Psoas muscle (tissue), 8 donors: ENCODE data around the gene ZNF107. TPM values are rescaled to one million over a fixed set of nuclear protein-coding genes. Genes with fewer than 3 reads are reported as not detected.

ENCODE experiments used
- ATAC-seq, 4 donors: fragments of 200-7000 bp; cut with Tn5 transposase; one replicate each; pipeline ENCODE4 v1.9.1; 2020; ENCODE audit warnings: moderate library complexity in 3 of 4, mild to moderate bottlenecking in 2 of 4
- DNase-seq, 2 donors: peaks; one replicate each; pipeline ENCODE4 v3.0.0-alpha.2; 2020
- H3K27ac ChIP-seq: fragments of 200-600 bp; one replicate; pipeline ENCODE4 v1.8.0; 2022
- H3K27me3 ChIP-seq, 3 donors: fragments of 200-600 bp in 1 of 3; one replicate each; pipeline versions ENCODE4 v1.6.1 to v1.8.0; 2013 to 2022; ENCODE audit warnings: low read length in 2 of 3, mild to moderate bottlenecking in 2 of 3, moderate library complexity in 1 of 3; ENCODE audit not compliant: insufficient read depth in 3 of 3
- H3K36me3 ChIP-seq, 2 donors: fragments of 200-600 bp in 1 of 2; one replicate each; pipeline versions ENCODE4 v1.6.1 to v1.8.0; 2013 to 2022; ENCODE audit warnings: low read depth in 1 of 2, mild to moderate bottlenecking in 1 of 2, moderate library complexity in 1 of 2; ENCODE audit not compliant: insufficient read depth in 1 of 2
- H3K4me1 ChIP-seq: fragments of 200-600 bp; one replicate; pipeline ENCODE4 v1.8.0; 2022
- H3K4me3 ChIP-seq: fragments of 200-600 bp; one replicate; pipeline ENCODE4 v1.8.0; 2022; ENCODE audit warnings: mild to moderate bottlenecking
- H3K9me3 ChIP-seq: fragments of 200-600 bp; one replicate; pipeline ENCODE4 v1.8.0; 2022
- WGBS, 3 donors: extraction: QIAGEN DNeasy Blood & Tissue Kit; methylation state at CpG; one replicate each; pipeline versions ENCODE4 v1.1.6 to v1.1.7; 2013; 5-methylcytosine and 5-hydroxymethylcytosine counted together
- intact Hi-C, 2 donors: fragments of 100-400 bp; cut with DNase I; formaldehyde crosslinking; loops; one replicate each; pipeline versions ENCODE4 v1.11.0 to v1.14.2; 2022
- polyA plus RNA-seq, 3 donors: library from polyadenylated mRNA; stranded (reverse); fragments of 200-250 nt; gene quantifications; one replicate each; pipeline ENCODE4 v1.2.3, GENCODE V29; 2013
- total RNA-seq, 4 donors: library from RNA; stranded (reverse); fragmentation: NEBNext Ultra II Directional in 2 of 4; extraction: Animal tissue kit (Norgen Biotek cat#: 25700) in 2 of 4; gene quantifications; one replicate each; pipeline versions ENCODE4 v1.2.1 to v1.2.4, GENCODE V29; 2021 to 2023
- TF ChIP-seq, protein P1 (sequence below): fragments of 200-600 bp; IDR thresholded peaks from one replicate; pipeline ENCODE4 v1.8.0; 2022; ENCODE audit warnings: antibody characterized with exemption
- donor health status: healthy with polysubstance abuse.
- donor health status: DM: no; HTN: no; CAD: no; lungs with moderate emphysema.
- donor health status: Bipolar disorder and iron deficiency.
- donor health status: healthy.
- donor health status: DM: yes; HTN: yes; CAD: no.
- donor health status: DM: no; HTN: no; CAD: no.
- donor health status: DM: no; HTN: no; CAD: no.
- donor health status: DM: yes; HTN: yes; CAD: no.

ZNF107 gene
- total and polyA plus RNA-seq, 7 donors, result 0.38 to 1.4 (median 1.2) TPM

DNA sequence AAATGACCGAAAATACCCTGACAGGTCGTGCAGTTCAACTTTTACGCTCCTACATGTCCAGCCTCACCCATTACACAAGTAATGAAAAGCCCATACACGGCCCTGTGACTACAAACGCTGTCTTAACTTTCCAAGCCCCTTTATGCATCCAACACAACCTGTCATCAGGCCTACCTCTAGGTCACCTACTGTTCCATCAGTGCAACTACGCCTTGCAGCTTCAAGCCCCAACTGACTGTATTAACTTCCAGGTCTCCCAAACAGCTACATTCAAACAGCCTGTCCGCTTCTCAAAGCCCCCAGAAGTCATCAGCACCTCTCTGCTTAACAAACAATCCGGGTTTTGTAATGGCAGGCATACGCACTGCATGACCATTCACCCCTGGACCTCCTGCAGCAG lies 19.2 kb downstream of the ZNF107 start:
- H3K36me3 ChIP-seq, result peaks cover 0 to 18% of the 10 kb centered on the region in 2 donors

DNA sequence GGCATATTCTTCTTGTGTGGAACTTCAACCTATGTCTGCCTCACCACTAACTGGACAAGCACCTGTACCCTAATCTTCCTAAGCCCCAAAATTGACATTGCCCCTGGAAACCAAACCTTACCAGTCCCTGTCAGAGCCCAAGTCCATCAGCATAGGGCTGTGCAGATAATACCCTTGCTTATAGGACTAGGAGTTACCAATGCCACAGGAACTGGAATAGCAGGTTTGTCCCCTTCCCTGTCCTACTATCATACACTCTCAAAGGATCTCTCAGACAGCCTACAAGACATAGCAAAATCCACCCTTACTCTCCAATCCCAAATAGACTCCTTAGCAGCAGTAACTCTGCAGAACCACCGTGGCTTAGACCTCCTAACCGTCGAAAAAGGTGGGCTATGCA lies 19.8 kb downstream of the ZNF107 start:
- Histone ChIP-seq H3K9me3 (no peaks in the 10 kb centered on the region), H3K27ac (no peak overlapping the region), H3K36me3 (peaks cover 0 to 19% of the 10 kb centered on the region in 2 donors), H3K4me1 (no peaks in the 10 kb centered on the region), H3K4me3 (no peak overlapping the region), H3K27me3 (no peaks in the 10 kb centered on the region)
- ATAC-seq, result no peak
- WGBS, 3 donors, result 78 to 97% (median 86%) methylated on average over 3 of the region's 3 CpGs
- no peak for DNase-seq
- intact Hi-C loops, result no loop called here
- TF ChIP-seq, protein P1, sequence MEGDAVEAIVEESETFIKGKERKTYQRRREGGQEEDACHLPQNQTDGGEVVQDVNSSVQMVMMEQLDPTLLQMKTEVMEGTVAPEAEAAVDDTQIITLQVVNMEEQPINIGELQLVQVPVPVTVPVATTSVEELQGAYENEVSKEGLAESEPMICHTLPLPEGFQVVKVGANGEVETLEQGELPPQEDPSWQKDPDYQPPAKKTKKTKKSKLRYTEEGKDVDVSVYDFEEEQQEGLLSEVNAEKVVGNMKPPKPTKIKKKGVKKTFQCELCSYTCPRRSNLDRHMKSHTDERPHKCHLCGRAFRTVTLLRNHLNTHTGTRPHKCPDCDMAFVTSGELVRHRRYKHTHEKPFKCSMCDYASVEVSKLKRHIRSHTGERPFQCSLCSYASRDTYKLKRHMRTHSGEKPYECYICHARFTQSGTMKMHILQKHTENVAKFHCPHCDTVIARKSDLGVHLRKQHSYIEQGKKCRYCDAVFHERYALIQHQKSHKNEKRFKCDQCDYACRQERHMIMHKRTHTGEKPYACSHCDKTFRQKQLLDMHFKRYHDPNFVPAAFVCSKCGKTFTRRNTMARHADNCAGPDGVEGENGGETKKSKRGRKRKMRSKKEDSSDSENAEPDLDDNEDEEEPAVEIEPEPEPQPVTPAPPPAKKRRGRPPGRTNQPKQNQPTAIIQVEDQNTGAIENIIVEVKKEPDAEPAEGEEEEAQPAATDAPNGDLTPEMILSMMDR, result no peak

More for the DNA sequence above, 19.2 kb downstream of the ZNF107 start:
- Histone ChIP-seq H3K27ac (no peak overlapping the region), H3K27me3 (no peaks in the 10 kb centered on the region), H3K9me3 (no peaks in the 10 kb centered on the region), H3K4me3 (no peak overlapping the region), H3K4me1 (no peaks in the 10 kb centered on the region)
- TF ChIP-seq, protein P1, result no peak
- 99% methylated on average over 9 of the region's 9 CpGs for whole genome bisulfite sequencing, 3 donors
- no peak for ATAC-seq
- DNase-seq, result no peak
- intact Hi-C loops, result no loop called here

DNA sequence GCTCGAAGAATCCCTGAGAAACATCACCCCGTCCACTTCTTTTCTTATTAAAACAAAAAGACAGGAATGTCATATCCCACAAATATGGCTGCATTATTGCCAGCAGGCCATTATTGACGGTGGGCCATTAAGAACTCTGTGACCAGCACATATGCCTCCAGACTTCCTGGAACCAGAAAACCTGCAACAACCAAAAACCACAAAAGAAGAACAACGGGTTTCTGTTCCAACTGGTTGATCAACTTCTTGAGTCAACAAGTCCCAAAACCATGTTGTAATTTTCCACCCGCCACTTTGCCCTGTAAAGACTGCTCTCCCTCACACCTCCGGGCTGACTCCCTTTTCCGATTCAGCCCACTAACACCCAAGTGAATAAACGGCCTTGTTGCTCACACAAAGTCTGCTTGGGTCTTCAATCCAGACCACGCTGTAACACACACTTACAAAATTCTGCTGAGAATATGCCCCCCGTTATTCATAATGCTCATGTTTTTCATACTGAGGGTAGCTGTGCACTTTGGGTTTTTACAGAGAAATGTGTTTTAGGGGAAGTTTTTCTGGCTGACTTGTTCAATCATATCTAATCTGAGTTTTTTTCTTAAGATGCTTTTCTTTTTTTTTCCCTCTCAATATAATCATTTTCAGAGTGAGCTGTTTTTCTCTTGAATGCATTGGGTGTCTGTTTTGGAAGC lies 20.7 kb downstream of the ZNF107 start:
- ATAC-seq, result no peak
- TF ChIP-seq, protein P1, result no peak
- Histone ChIP-seq H3K36me3 (peaks cover 0 to 20% of the 10 kb centered on the region in 2 donors), H3K27me3 (no peaks in the 10 kb centered on the region), H3K9me3 (no peaks in the 10 kb centered on the region), H3K4me3 (no peak overlapping the region), H3K27ac (no peak overlapping the region), H3K4me1 (no peaks in the 10 kb centered on the region)
- no peak for DNase-seq
- intact Hi-C loops, result no loop called here
- WGBS, 3 donors, result 93 to 96% (median 95%) methylated on average over 10 of the region's 10 CpGs

DNA sequence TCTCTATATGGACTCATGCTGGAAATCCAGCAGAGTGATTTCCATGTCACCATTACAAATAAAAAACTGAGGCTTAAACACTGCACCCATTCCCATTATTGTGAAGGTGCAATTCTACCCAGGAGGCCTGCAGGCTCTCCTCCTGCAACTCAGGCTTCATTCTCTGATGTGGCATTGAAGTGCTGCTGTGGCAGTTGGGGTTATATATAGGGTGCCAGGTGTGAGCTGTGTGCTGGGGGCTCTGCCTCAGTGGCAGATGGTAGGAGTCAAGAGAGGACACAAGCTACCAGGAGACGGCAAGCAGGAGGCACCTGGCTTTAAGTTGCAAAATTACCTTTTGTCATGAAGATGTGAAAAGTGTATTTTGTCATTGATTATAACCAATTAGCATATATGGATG lies 21.3 kb downstream of the ZNF107 start:
- WGBS, 3 donors, result 83 to 90% (median 88%) methylated on average over 1 of the region's 1 CpG
- H3K27me3 ChIP-seq, result no peaks in the 10 kb centered on the region
- intact Hi-C loops, result no loop called here
- DNase-seq (no peak), ATAC-seq (no peak)
- peaks cover 0 to 22% of the 10 kb centered on the region in 2 donors for H3K36me3 ChIP-seq
- TF ChIP-seq, protein P1, result no peak
- no peaks in the 10 kb centered on the region for H3K4me1 ChIP-seq
- no peak overlapping the region for H3K27ac ChIP-seq
- H3K4me3 ChIP-seq, result no peak overlapping the region
- no peaks in the 10 kb centered on the region for H3K9me3 ChIP-seq

DNA sequence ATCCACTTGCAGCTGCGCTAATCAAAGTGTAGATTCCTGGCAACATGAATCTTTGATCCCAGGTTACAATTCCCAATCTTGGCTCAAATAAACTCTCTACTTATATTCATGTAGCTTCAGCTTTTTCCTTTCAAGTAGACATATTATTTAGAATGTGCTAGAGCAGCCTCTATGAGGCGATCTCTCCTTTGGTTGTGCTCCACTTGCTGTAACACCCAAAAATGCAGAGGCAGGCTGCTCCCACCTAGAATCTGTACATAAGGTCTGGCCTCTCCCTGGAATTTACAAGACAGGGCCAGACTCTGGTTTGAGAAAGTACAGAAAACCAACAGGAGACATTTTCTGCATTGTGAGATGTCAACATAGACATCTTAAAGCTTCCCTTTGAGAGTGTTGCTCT lies 23.1 kb downstream of the ZNF107 start:
- Histone ChIP-seq H3K4me3 (no peak overlapping the region), H3K36me3 (peaks cover 0 to 19% of the 10 kb centered on the region in 2 donors), H3K4me1 (no peaks in the 10 kb centered on the region), H3K27ac (no peak overlapping the region), H3K27me3 (no peaks in the 10 kb centered on the region), H3K9me3 (no peaks in the 10 kb centered on the region)
- TF ChIP-seq, protein P1, result no peak
- intact Hi-C loops, result no loop called here
- DNase-seq, result no peak
- no peak for ATAC-seq
- WGBS, 3 donors, result 95 to 97% (median 97%) methylated on average over 2 of the region's 2 CpGs
